ENCODE results near the gene BACE1.

GRCh38 chr11:117284053-117284452, 32.0 kb downstream of the BACE1 start:
- TF ChIP-seq CTCF (IDR thresholded peaks at IDR 0.05) (no peak), ZFX (IDR thresholded peaks at IDR 0.05; ENCODE audit: borderline replicate concordance) (no peak)
